HepG2 (cell line): Measurements from ENCODE around the gene SYMPK. TPM values are rescaled to one million over a fixed set of nuclear protein-coding genes. Genes with fewer than 3 reads are reported as not detected.

ENCODE experiments used
- CBX1 ChIP-seq: IDR thresholded peaks from one replicate; pipeline ENCODE4 v1.6.1; 2016; ENCODE audit warnings: antibody characterized with exemption, low read depth
- GLI4 ChIP-seq: sonication (generic); formaldehyde crosslinking; IDR thresholded peaks from 2 replicates; pipeline ENCODE4 v1.5.1; 2020; ENCODE audit warnings: missing genetic modification reagents, mild to moderate bottlenecking, moderate library complexity, borderline replicate concordance
- GPN1 ChIP-seq: sonication (generic); formaldehyde crosslinking; IDR thresholded peaks from 2 replicates; pipeline ENCODE4 v1.5.1; 2020; ENCODE audit warnings: missing genetic modification reagents, borderline replicate concordance
- HMGA1 ChIP-seq: sonication (generic); formaldehyde crosslinking; conservative IDR thresholded peaks from 2 replicates; pipeline ENCODE4 v1.4.0; 2020; ENCODE audit warnings: missing genetic modification reagents
- HOXA9 ChIP-seq: sonication (generic); formaldehyde crosslinking; IDR thresholded peaks from 2 replicates; pipeline ENCODE4 v1.8.1; 2022; ENCODE audit warnings: missing genetic modification reagents, mild to moderate bottlenecking, moderate library complexity, borderline replicate concordance
- KDM4B ChIP-seq: sonication (generic); formaldehyde crosslinking; IDR thresholded peaks from 2 replicates; pipeline ENCODE4 v1.4.0; 2020; ENCODE audit warnings: missing genetic modification reagents
- MAFG ChIP-seq: sonication (generic); formaldehyde crosslinking; IDR thresholded peaks from 2 replicates; pipeline ENCODE4 v1.5.1; 2020; ENCODE audit warnings: mild to moderate bottlenecking, missing genetic modification reagents
- NFRKB ChIP-seq: fragments of 450-650 bp; IDR thresholded peaks from 2 replicates; pipeline ENCODE4 v1.6.1; 2017
- NFYB ChIP-seq: sonication (generic); formaldehyde crosslinking; IDR thresholded peaks from 2 replicates; pipeline ENCODE4 v1.4.0; 2020; ENCODE audit warnings: missing genetic modification reagents
- NFYC ChIP-seq: IDR thresholded peaks from 2 replicates; pipeline ENCODE4 v1.6.1; 2016; ENCODE audit warnings: missing genetic modification reagents, missing compliant biosample characterization
- U2AF2 ChIP-seq: fragments of 200-400 bp; formaldehyde crosslinking; IDR thresholded peaks from 2 replicates; pipeline ENCODE4 v1.6.1; 2017; ENCODE audit warnings: low read depth, mild to moderate bottlenecking, low read length
- ZFP1 ChIP-seq: IDR thresholded peaks from 2 replicates; pipeline ENCODE4 v1.6.1; 2016
- ZFP36L2 ChIP-seq: sonication (generic); formaldehyde crosslinking; IDR thresholded peaks from 2 replicates; pipeline ENCODE4 v1.4.0; 2020; ENCODE audit warnings: missing genetic modification reagents
- ZNF33B ChIP-seq: sonication (generic); formaldehyde crosslinking; IDR thresholded peaks from 2 replicates; pipeline ENCODE4 v1.5.1; 2020; ENCODE audit warnings: mild to moderate bottlenecking, missing genetic modification reagents
- ZNF547 ChIP-seq: sonication (generic); formaldehyde crosslinking; IDR thresholded peaks from 2 replicates; pipeline ENCODE4 v1.5.1; 2020; ENCODE audit warnings: mild to moderate bottlenecking, missing genetic modification reagents
- ZNF549 ChIP-seq: sonication (generic); formaldehyde crosslinking; IDR thresholded peaks from 2 replicates; pipeline ENCODE4 v1.5.0; 2020; ENCODE audit warnings: missing genetic modification reagents
- ZNF558 ChIP-seq: sonication (generic); formaldehyde crosslinking; IDR thresholded peaks from 2 replicates; pipeline ENCODE4 v1.9.0; 2022; ENCODE audit warnings: mild to moderate bottlenecking, missing genetic modification reagents, borderline replicate concordance
- polyA plus RNA-seq, 8 experiments: library from polyadenylated mRNA; depleted of rRNA in 3 of 8; stranded (reverse) in 7 of 8; unstranded in 1 of 8; fragments of >200 nt; fragmentation: Illumina TruSeq in 4 of 8; extraction: Trizol in 4 of 8; gene quantifications; 2 replicates each; pipeline versions ENCODE4 v1.2.1 to v1.2.3, GENCODE V29; 2011 to 2016; ENCODE audit warnings: low read depth in 4 of 8, missing spikeins in 1 of 8, mixed read lengths in 1 of 8; ENCODE audit not compliant: insufficient read depth in 1 of 8
- total RNA-seq, 5 experiments: library from RNA; depleted of rRNA; stranded (reverse); fragments of >200 nt; fragmentation: Illumina TruSeq; extraction: Trizol; gene quantifications; 2 replicates each; pipeline ENCODE4 v1.2.3, GENCODE V29; 2016; ENCODE audit warnings: low read depth in 1 of 5
- TF ChIP-seq, protein P1 (sequence below): sonication (generic); formaldehyde crosslinking; IDR thresholded peaks from 2 replicates; pipeline ENCODE4 v1.8.1; 2023; ENCODE audit warnings: mild to moderate bottlenecking, inconsistent platforms, moderate library complexity, missing genetic modification reagents, borderline replicate concordance
- TF ChIP-seq, protein P2 (sequence below): sonication (generic); formaldehyde crosslinking; IDR thresholded peaks from 2 replicates; pipeline ENCODE4 v1.5.0; 2020; ENCODE audit warnings: mild to moderate bottlenecking, missing genetic modification reagents
- TF ChIP-seq, protein P3 (sequence below): sonication (generic); formaldehyde crosslinking; IDR thresholded peaks from 2 replicates; pipeline ENCODE4 v1.4.0; 2020; ENCODE audit warnings: missing genetic modification reagents
- TF ChIP-seq, protein P4 (sequence below): sonication (generic); formaldehyde crosslinking; IDR thresholded peaks from 2 replicates; pipeline ENCODE4 v1.5.1; 2020; ENCODE audit warnings: missing genetic modification reagents, mild to moderate bottlenecking, borderline replicate concordance
- TF ChIP-seq, protein P5 (sequence below): sonication (generic); formaldehyde crosslinking; IDR thresholded peaks from 2 replicates; pipeline ENCODE4 v1.8.0; 2022; ENCODE audit warnings: missing genetic modification reagents, mild to moderate bottlenecking, borderline replicate concordance

The SYMPK gene
- total and polyA plus RNA-seq, 2 of the 13 experiments (the other 11 are each of a cell fraction or from before 2014, with no cell fraction given), result 21.9 to 55.7 TPM

DNA sequence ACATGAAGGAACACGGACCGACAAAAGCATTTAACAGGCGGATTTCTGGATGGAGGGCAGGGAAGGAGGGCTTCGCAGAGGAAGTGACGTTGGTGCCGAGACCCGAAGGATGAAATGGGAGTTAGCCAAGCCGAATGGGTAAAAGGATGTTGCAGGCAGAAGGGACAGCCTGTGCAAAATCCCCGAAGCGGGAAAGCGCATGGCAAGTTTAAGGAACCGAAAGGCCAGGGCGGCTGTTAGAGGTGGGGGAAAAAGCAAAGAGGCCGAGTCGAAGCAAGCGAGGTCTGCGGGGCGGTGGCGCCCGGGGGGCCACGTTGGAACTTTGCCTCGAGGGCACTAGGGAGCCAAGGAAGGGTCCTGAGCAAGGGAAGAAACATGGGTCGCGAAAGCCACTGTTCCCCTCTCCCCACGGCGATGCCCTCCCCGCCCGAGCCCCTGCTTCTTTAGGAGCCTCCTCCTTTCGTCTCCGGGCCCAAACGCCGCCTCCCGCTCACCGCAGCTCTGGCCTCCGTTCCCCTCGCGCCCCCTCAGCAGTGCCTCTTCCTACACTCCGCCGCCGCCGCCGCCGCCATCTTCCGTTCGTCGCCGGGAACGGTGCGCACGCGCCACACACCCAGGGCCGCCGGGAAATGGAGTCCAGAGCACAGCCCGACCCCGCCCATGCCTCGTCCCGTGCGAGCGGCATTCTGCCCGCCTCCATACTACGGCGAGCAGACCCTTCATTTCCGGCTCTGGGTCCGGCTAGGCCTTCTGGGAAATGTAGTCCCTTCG, at the start of gene SYMPK (continued):
- TF ChIP-seq CBX1 (peak; percentile 71), MAFG (CRISPR knock-in tag) (no peak), U2AF2 (no peak), GLI4 (CRISPR knock-in tag) (peak; percentile 44; the same call in 1 of the 2 replicates), ZNF33B (no peak), NFYB (peak; percentile 65), NFRKB (no peak), ZNF558 (no peak), HOXA9 (CRISPR knock-in tag) (peak; percentile 69; the same call in 1 of the 2 replicates), ZNF549 (CRISPR knock-in tag) (no peak), GPN1 (CRISPR knock-in tag) (no peak), ZNF547 (no peak), HMGA1 (no peak), NFYC (peak; percentile 65), ZFP36L2 (CRISPR knock-in tag) (no peak), KDM4B (peak; percentile 48; the same call in 1 of the 2 replicates), ZFP1 (no peak)
- TF ChIP-seq, protein P1, sequence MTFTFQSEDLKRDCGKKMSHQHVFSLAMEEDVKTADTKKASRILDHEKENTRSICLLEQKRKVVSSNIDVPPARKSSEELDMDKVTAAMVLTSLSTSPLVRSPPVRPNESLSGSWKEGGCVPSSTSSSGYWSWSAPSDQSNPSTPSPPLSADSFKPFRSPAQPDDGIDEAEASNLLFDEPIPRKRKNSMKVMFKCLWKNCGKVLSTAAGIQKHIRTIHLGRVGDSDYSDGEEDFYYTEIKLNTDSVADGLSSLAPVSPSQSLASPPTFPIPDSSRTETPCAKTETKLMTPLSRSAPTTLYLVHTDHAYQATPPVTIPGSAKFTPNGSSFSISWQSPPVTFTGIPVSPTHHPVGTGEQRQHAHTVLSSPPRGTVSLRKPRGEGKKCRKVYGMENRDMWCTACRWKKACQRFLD (CRISPR knock-in tag), result peak; percentile 54; the same call in 1 of the 2 replicates
- TF ChIP-seq, protein P2, sequence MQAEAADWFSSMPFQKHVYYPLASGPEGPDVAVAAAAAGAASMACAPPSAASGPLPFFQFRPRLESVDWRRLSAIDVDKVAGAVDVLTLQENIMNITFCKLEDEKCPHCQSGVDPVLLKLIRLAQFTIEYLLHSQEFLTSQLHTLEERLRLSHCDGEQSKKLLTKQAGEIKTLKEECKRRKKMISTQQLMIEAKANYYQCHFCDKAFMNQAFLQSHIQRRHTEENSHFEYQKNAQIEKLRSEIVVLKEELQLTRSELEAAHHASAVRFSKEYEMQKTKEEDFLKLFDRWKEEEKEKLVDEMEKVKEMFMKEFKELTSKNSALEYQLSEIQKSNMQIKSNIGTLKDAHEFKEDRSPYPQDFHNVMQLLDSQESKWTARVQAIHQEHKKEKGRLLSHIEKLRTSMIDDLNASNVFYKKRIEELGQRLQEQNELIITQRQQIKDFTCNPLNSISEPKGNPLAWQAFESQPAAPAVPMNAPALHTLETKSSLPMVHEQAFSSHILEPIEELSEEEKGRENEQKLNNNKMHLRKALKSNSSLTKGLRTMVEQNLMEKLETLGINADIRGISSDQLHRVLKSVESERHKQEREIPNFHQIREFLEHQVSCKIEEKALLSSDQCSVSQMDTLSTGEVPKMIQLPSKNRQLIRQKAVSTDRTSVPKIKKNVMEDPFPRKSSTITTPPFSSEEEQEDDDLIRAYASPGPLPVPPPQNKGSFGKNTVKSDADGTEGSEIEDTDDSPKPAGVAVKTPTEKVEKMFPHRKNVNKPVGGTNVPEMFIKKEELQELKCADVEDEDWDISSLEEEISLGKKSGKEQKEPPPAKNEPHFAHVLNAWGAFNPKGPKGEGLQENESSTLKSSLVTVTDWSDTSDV, result 0 out of 2 replicates have a peak, but pooled peaks have one; percentile 67
- TF ChIP-seq, protein P3, sequence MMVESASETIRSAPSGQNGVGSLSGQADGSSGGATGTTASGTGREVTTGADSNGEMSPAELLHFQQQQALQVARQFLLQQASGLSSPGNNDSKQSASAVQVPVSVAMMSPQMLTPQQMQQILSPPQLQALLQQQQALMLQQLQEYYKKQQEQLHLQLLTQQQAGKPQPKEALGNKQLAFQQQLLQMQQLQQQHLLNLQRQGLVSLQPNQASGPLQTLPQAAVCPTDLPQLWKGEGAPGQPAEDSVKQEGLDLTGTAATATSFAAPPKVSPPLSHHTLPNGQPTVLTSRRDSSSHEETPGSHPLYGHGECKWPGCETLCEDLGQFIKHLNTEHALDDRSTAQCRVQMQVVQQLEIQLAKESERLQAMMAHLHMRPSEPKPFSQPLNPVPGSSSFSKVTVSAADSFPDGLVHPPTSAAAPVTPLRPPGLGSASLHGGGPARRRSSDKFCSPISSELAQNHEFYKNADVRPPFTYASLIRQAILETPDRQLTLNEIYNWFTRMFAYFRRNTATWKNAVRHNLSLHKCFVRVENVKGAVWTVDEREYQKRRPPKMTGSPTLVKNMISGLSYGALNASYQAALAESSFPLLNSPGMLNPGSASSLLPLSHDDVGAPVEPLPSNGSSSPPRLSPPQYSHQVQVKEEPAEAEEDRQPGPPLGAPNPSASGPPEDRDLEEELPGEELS (CRISPR knock-in tag), result 0 out of 2 replicates have a peak, but pooled peaks have one; percentile 8
- TF ChIP-seq, protein P4, sequence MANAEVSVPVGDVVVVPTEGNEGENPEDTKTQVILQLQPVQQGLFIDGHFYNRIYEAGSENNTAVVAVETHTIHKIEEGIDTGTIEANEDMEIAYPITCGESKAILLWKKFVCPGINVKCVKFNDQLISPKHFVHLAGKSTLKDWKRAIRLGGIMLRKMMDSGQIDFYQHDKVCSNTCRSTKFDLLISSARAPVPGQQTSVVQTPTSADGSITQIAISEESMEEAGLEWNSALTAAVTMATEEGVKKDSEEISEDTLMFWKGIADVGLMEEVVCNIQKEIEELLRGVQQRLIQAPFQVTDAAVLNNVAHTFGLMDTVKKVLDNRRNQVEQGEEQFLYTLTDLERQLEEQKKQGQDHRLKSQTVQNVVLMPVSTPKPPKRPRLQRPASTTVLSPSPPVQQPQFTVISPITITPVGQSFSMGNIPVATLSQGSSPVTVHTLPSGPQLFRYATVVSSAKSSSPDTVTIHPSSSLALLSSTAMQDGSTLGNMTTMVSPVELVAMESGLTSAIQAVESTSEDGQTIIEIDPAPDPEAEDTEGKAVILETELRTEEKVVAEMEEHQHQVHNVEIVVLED (CRISPR knock-in tag), result peak; percentile 95
- TF ChIP-seq, protein P5, sequence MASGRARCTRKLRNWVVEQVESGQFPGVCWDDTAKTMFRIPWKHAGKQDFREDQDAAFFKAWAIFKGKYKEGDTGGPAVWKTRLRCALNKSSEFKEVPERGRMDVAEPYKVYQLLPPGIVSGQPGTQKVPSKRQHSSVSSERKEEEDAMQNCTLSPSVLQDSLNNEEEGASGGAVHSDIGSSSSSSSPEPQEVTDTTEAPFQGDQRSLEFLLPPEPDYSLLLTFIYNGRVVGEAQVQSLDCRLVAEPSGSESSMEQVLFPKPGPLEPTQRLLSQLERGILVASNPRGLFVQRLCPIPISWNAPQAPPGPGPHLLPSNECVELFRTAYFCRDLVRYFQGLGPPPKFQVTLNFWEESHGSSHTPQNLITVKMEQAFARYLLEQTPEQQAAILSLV (CRISPR knock-in tag), result peak; percentile 45; the same call in 1 of the 2 replicates
